Natural killer cell (primary cell): Measurements from ENCODE around the gene ZCCHC14. TPM values are rescaled to one million over a fixed set of nuclear protein-coding genes. Genes with fewer than 3 reads are reported as not detected.

Experiments
- ATAC-seq, 3 donors: fragments of 150-1000 bp in 2 of 3; fragments of 200-7000 bp in 1 of 3; cut with Tn5 transposase; 1 replicate in 1 of 3; 2 replicates in 2 of 3; pipeline ENCODE4 v1.10.0; 2021; ENCODE audit warnings: mild to moderate bottlenecking in 2 of 3, moderate library complexity in 2 of 3
- DNase-seq, 2 donors: peaks; one replicate each; pipeline versions ENCODE4 v3.0.0 to v3.0.0-alpha.2; 2013 to 2021; ENCODE audit warnings: mixed read lengths in 1 of 2
- H3K27ac ChIP-seq: one replicate; pipeline ENCODE4 v1.5.1; 2013; ENCODE audit warnings: mild to moderate bottlenecking, low read length
- H3K27me3 ChIP-seq: one replicate; pipeline ENCODE4 v1.6.1; 2013; ENCODE audit warnings: low read length; ENCODE audit not compliant: control insufficient read depth, insufficient read depth
- H3K36me3 ChIP-seq: one replicate; pipeline ENCODE4 v1.6.1; 2013; ENCODE audit warnings: low read length; ENCODE audit not compliant: control insufficient read depth, insufficient read depth
- H3K4me1 ChIP-seq: one replicate; pipeline ENCODE4 v1.6.1; 2013; ENCODE audit warnings: low read length; ENCODE audit not compliant: control insufficient read depth, insufficient read depth
- H3K4me3 ChIP-seq: one replicate; pipeline ENCODE4 v1.5.1; 2013; ENCODE audit warnings: low read length
- H3K9me3 ChIP-seq: one replicate; pipeline ENCODE4 v1.6.1; 2013; ENCODE audit warnings: low read length; ENCODE audit not compliant: control insufficient read depth, insufficient read depth
- H3K27ac Mint-ChIP-seq, 2 donors: one replicate each; pipeline ENCODE4 v1.8.0; 2022; ENCODE audit warnings: mild to moderate bottlenecking in 2 of 2, mixed read lengths in 2 of 2, moderate library complexity in 1 of 2
- H3K27me3 Mint-ChIP-seq, 2 donors: one replicate each; pipeline ENCODE4 v1.8.0; 2022; ENCODE audit warnings: low read depth in 2 of 2, mixed read lengths in 2 of 2
- H3K36me3 Mint-ChIP-seq: one replicate; pipeline ENCODE4 v1.8.0; 2022; ENCODE audit warnings: mixed read lengths
- H3K4me1 Mint-ChIP-seq, 2 donors: one replicate each; pipeline ENCODE4 v1.8.0; 2022; ENCODE audit warnings: mixed read lengths in 2 of 2
- H3K4me3 Mint-ChIP-seq: one replicate; pipeline ENCODE4 v1.8.0; 2022; ENCODE audit warnings: mild to moderate bottlenecking, moderate library complexity, mixed read lengths
- H3K9me3 Mint-ChIP-seq, 2 donors: one replicate each; pipeline ENCODE4 v1.8.0; 2022; ENCODE audit warnings: mixed read lengths in 2 of 2
- WGBS: methylation state at CpG from one replicate; pipeline ENCODE4 v1.1.7; 2013; ENCODE audit warnings: missing lambda C conversion rate; ENCODE audit not compliant: insufficient coverage; 5-methylcytosine and 5-hydroxymethylcytosine counted together
- intact Hi-C: fragments of 100-400 bp; cut with micrococcal nuclease; formaldehyde crosslinking; loops from one replicate; pipeline ENCODE4 v1.14.2; 2022
- total RNA-seq, 4 donors: library from RNA; stranded (reverse); fragments of 120-200 nt in 1 of 4; gene quantifications; one replicate each; pipeline versions ENCODE4 v1.2.3 to v1.2.4, GENCODE V29; 2013 to 2022
- TF ChIP-seq, protein P1 (sequence below): fragments of 200-600 bp; IDR thresholded peaks from one replicate; pipeline ENCODE4 v1.8.0; 2022; ENCODE audit warnings: antibody characterized with exemption

The ZCCHC14 gene
- 10 to 100 TPM; 12.2 to 20.9 (median 19.2) TPM for total RNA-seq
- total RNA-seq (2013): 5.8 TPM

DNA sequence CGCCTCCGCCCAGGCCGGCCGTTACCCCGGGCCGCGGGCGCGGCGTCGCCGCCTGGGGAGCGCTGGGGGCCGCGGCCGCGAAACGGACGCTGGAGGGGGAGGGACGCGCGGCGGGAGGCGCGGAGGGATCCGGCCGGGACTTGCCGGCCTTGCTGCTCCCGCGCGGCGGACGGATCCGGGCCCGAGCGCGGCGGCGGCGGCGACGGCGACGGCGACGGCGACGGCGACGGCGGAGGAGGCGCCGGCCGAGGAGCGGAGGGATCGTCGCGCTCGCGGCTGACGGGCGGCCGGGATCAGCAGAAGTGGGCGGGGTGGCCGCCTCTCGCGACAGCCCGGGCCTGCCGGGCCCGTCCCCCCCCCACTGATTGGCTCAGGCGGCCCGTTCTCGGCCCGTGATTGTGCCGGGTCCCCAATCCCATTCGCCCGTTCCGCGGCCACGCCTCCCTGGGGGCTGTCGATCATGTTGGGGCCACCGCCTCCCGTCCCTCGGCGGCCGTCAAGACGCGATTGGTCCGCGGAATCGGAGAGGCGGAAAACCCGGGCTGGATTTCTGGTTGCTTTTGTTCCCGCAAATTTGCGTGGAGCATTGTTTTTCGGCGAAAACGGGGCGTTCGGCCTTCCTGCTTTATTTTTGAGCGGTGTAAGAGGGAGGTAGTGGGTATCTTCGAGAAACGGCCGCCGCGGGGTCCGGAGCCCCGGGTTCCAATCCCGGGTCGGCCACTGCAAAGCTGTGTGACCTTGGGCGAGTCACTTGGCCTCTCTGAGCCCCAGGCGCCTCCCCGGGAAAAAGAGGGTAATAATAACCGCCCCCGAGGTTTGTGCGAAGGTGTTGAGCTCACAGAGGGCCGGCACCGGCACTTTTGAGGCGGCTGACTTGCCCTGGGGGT lies at the start of gene ZCCHC14:
TSS of gene ZCCHC14 (minus strand) at position 304 of the 887 bp plus-strand sequence. CDS start 786 bp downstream, outside the sequence.
- Histone ChIP-seq H3K27me3 (no peaks in the 10 kb centered on the region), H3K4me3 (peak within 1 kb of the TSS; percentile 65), H3K4me1 (peaks cover 62% of the 10 kb centered on the region), H3K9me3 (no peaks in the 10 kb centered on the region), H3K27ac (no peak within 1 kb of the TSS), H3K36me3 (no peaks in the 10 kb centered on the region)
- peak; percentile 92 to 99 (median 94) for ATAC-seq
- Mint-ChIP-seq H3K4me3 (peak within 1 kb of the TSS; percentile 90), H3K4me1 (peaks cover 45 to 73% of the 10 kb centered on the region in 2 donors), H3K36me3 (no peaks in the 10 kb centered on the region), H3K9me3 (no peaks in the 10 kb centered on the region), H3K27me3 (no peaks in the 10 kb centered on the region), H3K27ac (peak within 1 kb of the TSS; percentile 82 to 87)
- intact Hi-C loops: loop anchor here (10.0 kb wide), 3 partner anchors 98 to 362 kb away; partner anchors contain the start of genes KLHDC4 and MAP1LC3B
- TF ChIP-seq, protein P1, sequence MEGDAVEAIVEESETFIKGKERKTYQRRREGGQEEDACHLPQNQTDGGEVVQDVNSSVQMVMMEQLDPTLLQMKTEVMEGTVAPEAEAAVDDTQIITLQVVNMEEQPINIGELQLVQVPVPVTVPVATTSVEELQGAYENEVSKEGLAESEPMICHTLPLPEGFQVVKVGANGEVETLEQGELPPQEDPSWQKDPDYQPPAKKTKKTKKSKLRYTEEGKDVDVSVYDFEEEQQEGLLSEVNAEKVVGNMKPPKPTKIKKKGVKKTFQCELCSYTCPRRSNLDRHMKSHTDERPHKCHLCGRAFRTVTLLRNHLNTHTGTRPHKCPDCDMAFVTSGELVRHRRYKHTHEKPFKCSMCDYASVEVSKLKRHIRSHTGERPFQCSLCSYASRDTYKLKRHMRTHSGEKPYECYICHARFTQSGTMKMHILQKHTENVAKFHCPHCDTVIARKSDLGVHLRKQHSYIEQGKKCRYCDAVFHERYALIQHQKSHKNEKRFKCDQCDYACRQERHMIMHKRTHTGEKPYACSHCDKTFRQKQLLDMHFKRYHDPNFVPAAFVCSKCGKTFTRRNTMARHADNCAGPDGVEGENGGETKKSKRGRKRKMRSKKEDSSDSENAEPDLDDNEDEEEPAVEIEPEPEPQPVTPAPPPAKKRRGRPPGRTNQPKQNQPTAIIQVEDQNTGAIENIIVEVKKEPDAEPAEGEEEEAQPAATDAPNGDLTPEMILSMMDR: no peak
- WGBS: 1% methylated on average over 119 of the region's 119 CpGs
- peak; percentile 99 for DNase-seq

DNA sequence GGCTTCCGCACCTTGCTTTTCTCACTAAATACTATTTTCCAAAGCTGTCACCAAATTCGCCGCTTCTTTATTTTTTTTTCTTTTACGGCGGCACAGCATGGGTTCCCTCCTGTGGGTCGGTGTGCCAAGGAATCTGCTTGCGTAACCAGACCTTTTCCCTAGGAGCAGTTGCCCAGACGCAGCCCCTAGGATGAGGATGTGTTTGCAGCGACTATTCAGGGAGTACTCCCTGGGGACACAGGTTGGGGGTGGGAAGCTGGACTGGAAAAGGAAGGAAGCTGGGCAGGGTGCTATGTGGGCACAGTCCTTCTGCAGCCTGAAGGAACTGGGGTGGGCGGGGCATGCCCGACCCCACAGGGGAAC lies 49.0 kb upstream of the ZCCHC14 start:
- Histone ChIP-seq H3K27me3 (peaks cover 3% of the 10 kb centered on the region), H3K36me3 (no peaks in the 10 kb centered on the region), H3K9me3 (peaks cover 6% of the 10 kb centered on the region), H3K4me3 (no peak overlapping the region), H3K27ac (no peak overlapping the region), H3K4me1 (peaks cover 9% of the 10 kb centered on the region)
- no peak overlapping the region for H3K27ac Mint-ChIP-seq
- DNase-seq (no peak), ATAC-seq (no peak)
- TF ChIP-seq, protein P1: no peak
- peaks cover 35 to 36% of the 10 kb centered on the region in 2 donors for H3K27me3 Mint-ChIP-seq
- H3K9me3 Mint-ChIP-seq: no peaks in the 10 kb centered on the region
- 75% methylated on average over 11 of the region's 11 CpGs for WGBS
- H3K4me3 Mint-ChIP-seq: no peak overlapping the region
- peaks cover 8 to 10% of the 10 kb centered on the region in 2 donors for H3K4me1 Mint-ChIP-seq
- intact Hi-C loops: no loop called here
- no peaks in the 10 kb centered on the region for H3K36me3 Mint-ChIP-seq

DNA sequence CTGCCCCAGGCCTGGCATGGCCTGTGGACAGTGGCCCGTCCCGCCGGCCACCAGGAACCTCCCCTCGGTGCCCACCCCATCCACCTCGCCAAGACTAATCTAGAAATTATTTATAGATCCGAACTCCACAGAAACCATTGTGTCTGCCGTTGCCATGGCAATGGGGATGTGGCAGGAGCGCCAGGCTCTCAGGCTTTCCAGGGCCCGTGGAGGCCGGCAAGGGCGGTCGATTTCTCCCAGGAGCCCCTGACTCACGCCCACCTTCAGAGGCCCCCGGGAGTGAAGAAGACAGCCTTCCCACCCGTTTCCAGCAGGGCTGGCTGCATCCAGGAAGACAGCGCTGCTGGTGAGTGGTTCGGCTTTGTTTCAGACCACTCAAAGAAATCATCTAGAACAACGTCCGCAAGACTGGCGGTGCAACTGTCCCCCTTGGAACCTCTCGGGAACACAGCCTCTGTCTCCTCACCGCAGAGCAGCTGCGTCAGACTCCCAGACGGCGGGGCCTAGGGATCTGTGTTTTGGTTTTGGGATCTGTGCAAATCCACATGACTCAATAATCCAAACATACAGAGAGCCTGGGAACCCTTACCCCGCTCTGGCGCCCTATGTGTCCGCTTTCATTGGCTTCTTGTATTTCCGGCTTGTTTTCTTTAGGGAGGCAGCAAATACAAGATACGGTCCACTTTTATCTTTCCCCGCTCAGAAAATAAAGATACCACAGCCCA lies 48.5 kb upstream of the ZCCHC14 start:
- Mint-ChIP-seq H3K27me3 (peaks cover 36% of the 10 kb centered on the region in 2 donors), H3K4me3 (no peak overlapping the region), H3K4me1 (peaks cover 8 to 10% of the 10 kb centered on the region in 2 donors)

More for the DNA sequence above, 48.5 kb upstream of the ZCCHC14 start:
- Histone ChIP-seq H3K27ac (no peak overlapping the region), H3K4me3 (no peak overlapping the region), H3K9me3 (peaks cover 6% of the 10 kb centered on the region), H3K36me3 (no peaks in the 10 kb centered on the region), H3K27me3 (peaks cover 3% of the 10 kb centered on the region), H3K4me1 (peaks cover 9% of the 10 kb centered on the region)
- TF ChIP-seq, protein P1: no peak
- DNase-seq (no peak), ATAC-seq (no peak)
- H3K36me3 Mint-ChIP-seq: no peaks in the 10 kb centered on the region
- 83% methylated on average over 27 of the region's 31 CpGs for WGBS
- H3K9me3 Mint-ChIP-seq: no peaks in the 10 kb centered on the region
- intact Hi-C loops: no loop called here
- H3K27ac Mint-ChIP-seq: no peak overlapping the region
